IMR-90 (cell line): ENCODE results near the gene LGI4. TPM values are rescaled to one million over a fixed set of nuclear protein-coding genes. Genes with fewer than 3 reads are reported as not detected.

Experiments used
- ATAC-seq: fragments of 200-7000 bp; cut with Tn5 transposase; 2 replicates; pipeline ENCODE4 v1.9.1; 2020; ENCODE audit warnings: low read depth, mild to moderate bottlenecking, moderate library complexity
- BruUV-seq: library from RNA; stranded (reverse); fragments of 400-500 nt; replicated peaks from 2 replicates; lab custom pipeline; 2021; lab: Mats Ljungman, UMichigan
- CTCF ChIA-PET: fragments of 300-600 bp; formaldehyde crosslinking; extraction: SDS; loops from one replicate; lab custom pipeline; 2021; ENCODE audit warnings: antibody characterized with exemption; lab: Yijun Ruan, JAX
- POLR2A ChIA-PET: fragments of 300-600 bp; sonication (Branson Sonifier 250); formaldehyde crosslinking; loops from one replicate; lab custom pipeline; 2022; ENCODE audit warnings: antibody characterized with exemption; ENCODE audit not compliant: unreplicated experiment; lab: Charles Lee
- DNase-seq: peaks from one replicate; pipeline ENCODE4 v3.0.0; 2013
- H2AFZ ChIP-seq: replicated peaks from 2 replicates; pipeline ENCODE3; 2013; ENCODE audit warnings: low read length, mild to moderate bottlenecking; ENCODE audit not compliant: poor library complexity
- H2AK5ac ChIP-seq: 2 replicates; pipeline ENCODE4 v1.6.1; 2013; ENCODE audit warnings: low read depth, low read length, inconsistent platforms
- H2AK9ac ChIP-seq: replicated peaks from 2 replicates; pipeline ENCODE3; 2013; ENCODE audit warnings: mild to moderate bottlenecking, low read depth, low read length, moderate library complexity; ENCODE audit not compliant: poor library complexity
- H2BK120ac ChIP-seq: 2 replicates; pipeline ENCODE4 v1.6.1; 2013; ENCODE audit warnings: low read depth, low read length, inconsistent platforms
- H2BK15ac ChIP-seq: 3 replicates; pipeline ENCODE4 v1.6.1; 2013; ENCODE audit warnings: low read depth, low read length, inconsistent platforms
- H2BK20ac ChIP-seq: 2 replicates; pipeline ENCODE4 v1.6.1; 2013; ENCODE audit warnings: low read depth, mild to moderate bottlenecking, inconsistent platforms, low read length, moderate library complexity
- H2BK5ac ChIP-seq: 2 replicates; pipeline ENCODE4 v1.6.1; 2013; ENCODE audit warnings: mild to moderate bottlenecking, low read depth, low read length, inconsistent platforms; ENCODE audit not compliant: poor library complexity, severe bottlenecking
- H3K14ac ChIP-seq: replicated peaks from 2 replicates; pipeline ENCODE4 v1.6.1; 2013; ENCODE audit warnings: low read depth, low read length, inconsistent platforms
- H3K18ac ChIP-seq: 2 replicates; pipeline ENCODE4 v1.6.1; 2013; ENCODE audit warnings: low read depth, low read length, control low read depth
- H3K23ac ChIP-seq: 2 replicates; pipeline ENCODE4 v1.6.1; 2013; ENCODE audit warnings: low read depth, low read length, inconsistent platforms
- H3K27ac ChIP-seq: 2 replicates; pipeline ENCODE4 v1.5.1; 2013; ENCODE audit warnings: mild to moderate bottlenecking, control low read depth, low read length; ENCODE audit not compliant: insufficient read depth
- H3K27me3 ChIP-seq: 2 replicates; pipeline ENCODE4 v1.6.1; 2013; ENCODE audit warnings: low read length; ENCODE audit not compliant: control insufficient read depth, insufficient read depth
- H3K36me3 ChIP-seq: 2 replicates; pipeline ENCODE4 v1.6.1; 2013; ENCODE audit warnings: low read length, mixed read lengths; ENCODE audit not compliant: control insufficient read depth, insufficient read depth
- H3K4ac ChIP-seq: 2 replicates; pipeline ENCODE4 v1.6.1; 2013; ENCODE audit warnings: low read depth, low read length, inconsistent platforms
- H3K4me1 ChIP-seq: 2 replicates; pipeline ENCODE4 v1.6.1; 2013; ENCODE audit warnings: low read length, mixed read lengths; ENCODE audit not compliant: control insufficient read depth, insufficient read depth
- H3K4me2 ChIP-seq: 2 replicates; pipeline ENCODE4 v1.6.1; 2013; ENCODE audit warnings: low read depth, mild to moderate bottlenecking, control low read depth, low read length, moderate library complexity
- H3K4me3 ChIP-seq: 2 replicates; pipeline ENCODE4 v1.5.1; 2013; ENCODE audit warnings: low read depth, mild to moderate bottlenecking, control low read depth, low read length, moderate library complexity; ENCODE audit not compliant: insufficient read depth
- H3K56ac ChIP-seq: 2 replicates; pipeline ENCODE4 v1.6.1; 2013; ENCODE audit warnings: low read length, inconsistent platforms; ENCODE audit not compliant: insufficient read depth; ENCODE audit errors: extremely low read depth
- H3K79me1 ChIP-seq, 2 experiments: 2 replicates each; pipeline ENCODE4 v1.6.1; 2013; ENCODE audit warnings: low read length in 2 of 2, inconsistent platforms in 1 of 2, low read depth in 1 of 2
- H3K9ac ChIP-seq: 2 replicates; pipeline ENCODE4 v1.6.1; 2013; ENCODE audit warnings: low read depth, low read length, control low read depth
- H3K9me1 ChIP-seq: 2 replicates; pipeline ENCODE4 v1.6.1; 2013; ENCODE audit warnings: low read length, inconsistent platforms; ENCODE audit not compliant: insufficient read depth
- H3K9me3 ChIP-seq: 2 replicates; pipeline ENCODE4 v1.6.1; 2013; ENCODE audit warnings: low read length; ENCODE audit not compliant: control insufficient read depth, insufficient read depth
- H4K20me1 ChIP-seq: 2 replicates; pipeline ENCODE4 v1.6.1; 2013; ENCODE audit warnings: low read length, inconsistent platforms; ENCODE audit not compliant: insufficient read depth
- H4K5ac ChIP-seq: 2 replicates; pipeline ENCODE4 v1.6.1; 2013; ENCODE audit warnings: mild to moderate bottlenecking, low read depth, low read length, control low read depth
- H4K8ac ChIP-seq, 2 experiments: 2 replicates each; pipeline ENCODE4 v1.6.1; 2013; ENCODE audit warnings: low read depth in 2 of 2, low read length in 2 of 2, control low read depth in 1 of 2, inconsistent platforms in 1 of 2
- H4K91ac ChIP-seq: 2 replicates; pipeline ENCODE4 v1.6.1; 2013; ENCODE audit warnings: low read depth, low read length, inconsistent platforms; ENCODE audit not compliant: insufficient read depth
- BHLHE40 ChIP-seq: fragments of 150-350 bp; IDR thresholded peaks from 2 replicates; pipeline ENCODE4 v1.6.1; 2016; ENCODE audit warnings: mild to moderate bottlenecking, low read depth, low read length
- CEBPB ChIP-seq: IDR thresholded peaks from 2 replicates; pipeline ENCODE4 v1.6.1; 2012; ENCODE audit warnings: low read depth, low read length, improper control_type of control experiment
- MAZ ChIP-seq: IDR thresholded peaks from 2 replicates; pipeline ENCODE4 v1.6.1; 2012; ENCODE audit warnings: low read depth, mild to moderate bottlenecking, low read length, improper control_type of control experiment, moderate library complexity, borderline replicate concordance
- NFE2L2 ChIP-seq: fragments of 150-350 bp; IDR thresholded peaks from 2 replicates; pipeline ENCODE4 v1.6.1; 2016; ENCODE audit warnings: low read depth, mild to moderate bottlenecking, low read length
- POLR2A ChIP-seq: IDR thresholded peaks from 2 replicates; pipeline ENCODE4 v1.6.1; 2012; ENCODE audit warnings: mild to moderate bottlenecking, low read depth, low read length
- RAD21 ChIP-seq: IDR thresholded peaks from 2 replicates; pipeline ENCODE4 v1.6.1; 2012; ENCODE audit warnings: low read length, improper control_type of control experiment
- RCOR1 ChIP-seq: IDR thresholded peaks from 2 replicates; pipeline ENCODE4 v1.6.1; 2012; ENCODE audit warnings: mild to moderate bottlenecking, low read length, improper control_type of control experiment; ENCODE audit not compliant: insufficient replicate concordance
- WGBS, 2 experiments: methylation state at CpG; one replicate each; pipeline versions ENCODE4 v1.1.5 to v1.1.7; 2013; ENCODE audit warnings: missing lambda C conversion rate in 2 of 2; ENCODE audit not compliant: insufficient read length in 1 of 2; ENCODE audit errors: extremely low coverage in 2 of 2; 5-methylcytosine and 5-hydroxymethylcytosine counted together
- dilution Hi-C: fragments of 300-500 bp; cut with HindIII; formaldehyde crosslinking; loops from one replicate; pipeline ENCODE4 v1.14.3; 2018; ENCODE audit warnings: low sequenced_read_pairs; ENCODE audit not compliant: unreplicated experiment
- in situ Hi-C: fragments of 300-500 bp; cut with MboI; formaldehyde crosslinking; loops from 3 replicates; pipeline ENCODE4 v1.14.3; 2019; ENCODE audit warnings: low sequenced_read_pairs, inconsistent platforms, mixed read lengths
- intact Hi-C: fragments of 100-400 bp; cut with micrococcal nuclease; formaldehyde crosslinking; loops from 2 replicates; pipeline ENCODE4 v1.10.0; 2022
- polyA plus RNA-seq, 3 experiments: library from polyadenylated mRNA; depleted of rRNA; stranded (reverse); fragments of >200 nt; gene quantifications; 2 replicates each; pipeline ENCODE4 v1.2.3, GENCODE V29; 2012; ENCODE audit warnings: low replicate concordance in 1 of 3
- total RNA-seq: library from RNA; depleted of rRNA; stranded (reverse); fragments of >200 nt; gene quantifications from 2 replicates; pipeline ENCODE4 v1.2.3, GENCODE V29; 2012
- TF ChIP-seq, protein P1 (sequence below): conservative IDR thresholded peaks from 2 replicates; pipeline ENCODE4 v1.5.1; 2012; ENCODE audit warnings: mild to moderate bottlenecking, low read depth, low read length, improper control_type of control experiment

LGI4 gene
- total and polyA plus RNA-seq, 2 of the 4 experiments (the other 2 are of a cell fraction) = 0.10 TPM; not detected in 1

DNA sequence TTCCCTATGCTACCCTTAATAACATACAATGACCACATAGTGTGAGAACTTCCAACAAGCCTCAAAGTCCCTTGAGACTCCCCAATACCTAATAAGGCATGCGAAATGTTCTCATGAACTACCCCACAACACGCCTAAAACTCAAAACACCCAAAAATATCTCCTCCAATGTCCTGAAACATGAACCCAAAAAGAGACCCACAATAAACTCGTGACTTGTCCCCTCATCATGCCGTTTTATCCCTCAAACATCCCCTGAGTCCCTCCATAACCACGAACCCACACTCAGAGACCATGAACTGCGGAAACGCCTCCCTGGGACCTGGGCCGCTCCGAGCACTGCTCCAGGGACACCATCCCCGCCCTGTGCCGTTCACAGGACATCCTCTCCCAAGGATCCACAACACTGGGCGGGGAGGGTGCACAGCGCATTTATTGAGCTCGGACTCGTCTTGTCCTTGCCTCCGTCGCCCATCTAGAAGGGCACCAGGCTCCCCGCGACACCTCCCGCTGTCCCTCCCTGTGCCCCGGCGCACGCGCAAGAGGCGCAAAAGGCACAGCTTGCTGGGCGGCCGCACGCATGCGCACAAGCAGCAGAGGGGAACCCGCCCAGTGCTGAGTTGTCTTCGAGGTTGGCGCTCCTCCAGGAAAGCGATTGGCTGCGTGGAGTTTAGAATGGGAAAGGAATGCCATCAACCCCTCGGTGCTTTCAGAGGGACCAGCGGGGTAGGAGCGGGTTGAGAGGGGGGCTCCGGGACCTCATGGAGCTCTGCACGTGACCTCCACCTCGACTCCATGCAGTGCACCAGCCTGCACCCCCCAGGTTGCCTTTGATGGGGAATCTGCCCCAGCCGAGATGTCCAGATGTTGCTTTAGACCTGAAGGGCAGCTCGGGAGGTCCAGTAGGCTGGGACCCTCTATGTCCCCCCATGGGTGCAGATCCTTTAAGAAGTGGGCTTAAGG, 10.5 kb downstream of the LGI4 start:
- peak overlapping the region; percentile 71 for H2BK5ac ChIP-seq
- peak overlapping the region; percentile 70 for H3K27ac ChIP-seq
- H4K5ac ChIP-seq = peak overlapping the region; percentile 89
- peak overlapping the region; percentile 83 for H3K9ac ChIP-seq
- peak overlapping the region; percentile 98 for H3K23ac ChIP-seq
- BruUV-seq = no TSS peak
- peak overlapping the region; percentile 49 for H3K4me3 ChIP-seq
- H2AK5ac ChIP-seq = peak overlapping the region; percentile 78
- peak overlapping the region; percentile 67 for H3K56ac ChIP-seq
- H3K9me3 ChIP-seq = no peaks in the 10 kb centered on the region
- peak; percentile 86 for DNase-seq
- WGBS, 2 experiments = 10% methylated on average over 18 of the region's 42 CpGs; no CpG with 5 or more reads in 1 of the 2 experiments
- in situ Hi-C loops = no loop called here
- peak overlapping the region; percentile 77 for H2BK120ac ChIP-seq
- H4K20me1 ChIP-seq = no peaks in the 10 kb centered on the region
- intact Hi-C loops = no loop called here
- H3K9me1 ChIP-seq = peaks cover 7% of the 10 kb centered on the region; the same call in 1 of the 2 replicates
- H3K18ac ChIP-seq = peak overlapping the region; percentile 61
- peaks cover 6% of the 10 kb centered on the region; the same call in 1 of the 2 replicates for H3K27me3 ChIP-seq
- TF ChIP-seq RAD21 = no peak
- peak; percentile 21; the same call in 1 of the 2 replicates for TF ChIP-seq BHLHE40
- TF ChIP-seq NFE2L2 = no peak
- TF ChIP-seq CEBPB = no peak
- TF ChIP-seq, protein P1, sequence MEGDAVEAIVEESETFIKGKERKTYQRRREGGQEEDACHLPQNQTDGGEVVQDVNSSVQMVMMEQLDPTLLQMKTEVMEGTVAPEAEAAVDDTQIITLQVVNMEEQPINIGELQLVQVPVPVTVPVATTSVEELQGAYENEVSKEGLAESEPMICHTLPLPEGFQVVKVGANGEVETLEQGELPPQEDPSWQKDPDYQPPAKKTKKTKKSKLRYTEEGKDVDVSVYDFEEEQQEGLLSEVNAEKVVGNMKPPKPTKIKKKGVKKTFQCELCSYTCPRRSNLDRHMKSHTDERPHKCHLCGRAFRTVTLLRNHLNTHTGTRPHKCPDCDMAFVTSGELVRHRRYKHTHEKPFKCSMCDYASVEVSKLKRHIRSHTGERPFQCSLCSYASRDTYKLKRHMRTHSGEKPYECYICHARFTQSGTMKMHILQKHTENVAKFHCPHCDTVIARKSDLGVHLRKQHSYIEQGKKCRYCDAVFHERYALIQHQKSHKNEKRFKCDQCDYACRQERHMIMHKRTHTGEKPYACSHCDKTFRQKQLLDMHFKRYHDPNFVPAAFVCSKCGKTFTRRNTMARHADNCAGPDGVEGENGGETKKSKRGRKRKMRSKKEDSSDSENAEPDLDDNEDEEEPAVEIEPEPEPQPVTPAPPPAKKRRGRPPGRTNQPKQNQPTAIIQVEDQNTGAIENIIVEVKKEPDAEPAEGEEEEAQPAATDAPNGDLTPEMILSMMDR = no peak
- peak; percentile 58; the same call in 1 of the 2 replicates for TF ChIP-seq MAZ
- no peak for TF ChIP-seq POLR2A
- no peak for TF ChIP-seq RCOR1
- no peaks in the 10 kb centered on the region for H3K36me3 ChIP-seq
- peak overlapping the region; percentile 99 for H2AFZ ChIP-seq
- H2BK20ac ChIP-seq = 0 out of 2 replicates have a peak overlapping the region, but pooled peaks have one; percentile 30
- peak; percentile 96 for ATAC-seq
- ChIA-PET POLR2A (no interaction called here), CTCF (interaction anchor here (0.5 to 1.0 kb wide), 5 partner anchors 10 to 159 kb away, joined by 3 to 5 read pairs (median 3); no protein-coding TSS in a partner anchor)
- H4K8ac ChIP-seq = peak overlapping the region; percentile 94 to 100
- peak overlapping the region; percentile 77 for H3K4me2 ChIP-seq
- peak overlapping the region; percentile 38; the same call in 1 of the 3 replicates for H2BK15ac ChIP-seq
- H4K91ac ChIP-seq = peak overlapping the region; percentile 91
- peak overlapping the region; percentile 83 for H2AK9ac ChIP-seq
- H3K14ac ChIP-seq = peak overlapping the region; percentile 99
- dilution Hi-C loops = no loop called here
- H3K79me1 ChIP-seq = 0 out of 4 replicates have a peak, but pooled peaks cover 0 to 7% of the 10 kb centered on the region in 2 experiments
- peak overlapping the region; percentile 99 for H3K4ac ChIP-seq
- peaks cover 2% of the 10 kb centered on the region; the same call in 1 of the 2 replicates for H3K4me1 ChIP-seq
